ENCODE measurements around the gene MPRIP.

The MPRIP gene

DNA sequence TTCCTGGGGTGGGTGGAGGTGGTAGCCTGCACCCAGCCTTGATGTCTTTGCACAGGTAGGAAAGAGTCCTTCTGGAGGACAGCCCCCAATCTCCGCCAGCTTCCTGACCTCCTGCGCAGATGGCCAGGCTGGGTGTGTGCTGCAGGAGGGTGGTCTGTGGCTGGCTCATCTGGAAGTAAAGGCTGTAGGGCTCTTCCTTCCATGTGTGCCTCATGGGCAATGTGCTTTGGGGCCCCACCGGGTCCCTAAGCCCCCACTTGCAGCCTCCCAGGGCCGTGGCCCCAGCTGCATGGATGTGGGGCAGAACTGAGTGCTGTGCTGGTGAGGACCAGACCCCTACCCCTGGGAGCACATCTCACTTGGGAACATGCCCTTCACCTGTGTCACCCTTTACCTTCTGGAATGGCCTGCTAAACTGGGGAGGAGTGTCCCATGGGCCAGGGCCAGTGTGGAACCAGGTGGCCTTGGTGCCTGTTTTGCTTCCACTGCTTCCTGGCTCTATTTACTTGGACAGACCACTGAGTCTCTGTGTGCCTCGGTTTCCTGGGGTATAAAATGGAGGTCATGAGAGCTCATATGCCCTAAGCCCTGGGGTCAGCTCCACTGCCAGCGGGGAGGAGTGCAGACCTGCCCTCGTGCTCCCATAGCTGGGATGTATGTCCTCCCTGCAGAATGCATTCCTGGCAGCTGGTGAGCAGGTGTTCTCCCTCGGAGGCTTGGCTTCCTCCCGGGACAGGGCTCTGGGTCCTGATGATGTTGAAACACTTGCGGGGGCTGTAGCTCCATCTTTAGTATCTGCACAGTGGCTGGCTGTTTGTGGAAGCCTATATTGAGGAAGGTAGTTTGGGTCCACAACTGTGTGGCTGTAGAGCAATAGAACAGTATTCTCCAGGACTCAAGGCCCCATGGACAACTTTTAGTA, 18.0 kb downstream of the MPRIP start:
- TF ChIP-seq CTCF (IDR thresholded peaks at IDR 0.05; ENCODE audit: low read depth, low read length, missing control alignments): no peak
- Histone ChIP-seq H3K4me3 (ENCODE audit: low read depth, low read length) (no peak overlapping the region), H3K27me3 (replicated peaks) (no peaks in the 10 kb centered on the region), H3K36me3 (replicated peaks) (no peaks in the 10 kb centered on the region), H3K27ac (no peak overlapping the region)
- in situ Hi-C loops (cut with HindIII; ENCODE audit: low pct_ligation_motif_present, low sequenced_read_pairs): no loop called here
- DNase-seq: no peak

GRCh38 chr17:17060930-17061329, 18.7 kb downstream of the MPRIP start:
- no peak for DNase-seq
- no peaks in the 10 kb centered on the region for H3K36me3 ChIP-seq (replicated peaks)
- no peaks in the 10 kb centered on the region for H3K27me3 ChIP-seq (replicated peaks)
- H3K27ac ChIP-seq: no peak overlapping the region
- TF ChIP-seq CTCF (IDR thresholded peaks at IDR 0.05; ENCODE audit: low read depth, low read length, missing control alignments): no peak
- in situ Hi-C loops (cut with HindIII; ENCODE audit: low pct_ligation_motif_present, low sequenced_read_pairs): no loop called here
- H3K4me3 ChIP-seq (ENCODE audit: low read depth, low read length): no peak overlapping the region

DNA sequence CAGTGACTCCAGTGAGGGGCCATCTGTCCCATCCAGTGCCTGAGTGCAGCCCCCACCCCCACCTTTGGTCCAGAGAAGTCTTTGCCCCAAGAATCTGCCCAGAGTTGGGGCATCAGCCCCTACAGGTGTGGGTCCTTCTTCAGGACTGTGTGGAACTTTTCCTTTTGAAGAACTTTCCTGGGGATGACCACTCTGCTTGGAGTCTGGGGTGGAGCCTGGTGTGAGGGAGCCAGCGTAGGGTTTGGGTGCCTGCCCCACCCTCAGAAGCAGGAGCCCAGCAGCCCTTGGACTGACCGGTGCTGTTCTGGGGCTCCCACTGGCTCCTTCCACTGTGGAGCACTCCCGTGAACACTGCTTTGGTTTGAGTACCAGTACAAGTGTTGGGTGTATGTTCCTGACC, 19.3 kb downstream of the MPRIP start:
- no peak for TF ChIP-seq CTCF (IDR thresholded peaks at IDR 0.05; ENCODE audit: low read depth, low read length, missing control alignments)
- no peak for DNase-seq
- H3K27ac ChIP-seq: no peak overlapping the region
- no peak overlapping the region for H3K4me3 ChIP-seq (ENCODE audit: low read depth, low read length)
- in situ Hi-C loops (cut with HindIII; ENCODE audit: low pct_ligation_motif_present, low sequenced_read_pairs): no loop called here
- H3K27me3 ChIP-seq (replicated peaks): no peaks in the 10 kb centered on the region
- H3K36me3 ChIP-seq (replicated peaks): no peaks in the 10 kb centered on the region

DNA sequence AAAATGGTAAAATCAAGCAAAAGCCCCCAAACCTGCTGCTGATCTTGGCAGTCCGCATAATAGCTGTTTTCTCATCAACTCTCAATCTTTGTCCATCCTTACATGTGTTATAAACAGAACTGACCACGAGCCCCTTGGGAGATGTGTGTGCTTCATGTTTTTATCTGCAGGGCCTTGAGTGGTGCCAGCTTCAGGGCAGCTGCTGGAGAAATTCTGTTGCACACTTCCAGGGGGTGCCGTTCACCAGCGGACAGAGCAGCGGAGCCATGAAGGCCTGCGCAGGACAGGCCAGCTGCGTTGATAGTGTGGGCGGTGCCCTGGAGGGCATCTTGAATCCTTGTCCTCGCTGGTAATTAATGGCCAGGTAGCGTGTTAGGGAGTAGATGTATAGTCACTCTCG, 20.1 kb downstream of the MPRIP start:
- Histone ChIP-seq H3K4me3 (ENCODE audit: low read depth, low read length) (no peak overlapping the region), H3K36me3 (replicated peaks) (no peaks in the 10 kb centered on the region), H3K27me3 (replicated peaks) (no peaks in the 10 kb centered on the region), H3K27ac (no peak overlapping the region)
- in situ Hi-C loops (cut with HindIII; ENCODE audit: low pct_ligation_motif_present, low sequenced_read_pairs): no loop called here
- TF ChIP-seq CTCF (IDR thresholded peaks at IDR 0.05; ENCODE audit: low read depth, low read length, missing control alignments): no peak
- DNase-seq: no peak

DNA sequence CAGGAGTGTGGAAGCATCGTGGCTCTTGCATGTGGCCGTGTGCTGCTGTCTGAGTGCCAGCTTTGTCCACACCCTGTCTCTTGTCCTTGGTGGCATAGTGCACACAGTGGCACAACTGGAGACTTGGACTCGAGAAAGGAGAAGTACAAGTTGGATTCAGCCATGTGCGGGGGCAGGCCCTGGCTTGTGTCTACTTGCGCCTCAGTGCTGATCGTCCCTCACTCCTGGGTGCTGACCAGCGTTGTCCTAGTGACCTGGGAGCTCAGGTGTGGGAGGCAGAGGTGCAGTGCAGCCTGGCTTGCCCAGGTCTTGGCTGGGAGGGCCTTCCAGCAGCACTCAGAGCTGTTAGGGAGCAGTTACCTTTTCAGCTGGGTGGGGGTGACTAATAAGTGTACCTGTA, 20.6 kb downstream of the MPRIP start:
- Histone ChIP-seq H3K4me3 (ENCODE audit: low read depth, low read length) (no peak overlapping the region), H3K27ac (no peak overlapping the region), H3K27me3 (replicated peaks) (no peaks in the 10 kb centered on the region), H3K36me3 (replicated peaks) (no peaks in the 10 kb centered on the region)
- TF ChIP-seq CTCF (IDR thresholded peaks at IDR 0.05; ENCODE audit: low read depth, low read length, missing control alignments): no peak
- in situ Hi-C loops (cut with HindIII; ENCODE audit: low pct_ligation_motif_present, low sequenced_read_pairs): no loop called here
- no peak for DNase-seq
